K562 treated with DMSO at 1 percent for 4 hours (cell line): ENCODE results near the gene NCKIPSD. TPM values are rescaled to one million over a fixed set of nuclear protein-coding genes. Genes with fewer than 3 reads are reported as not detected.

ENCODE experiments used
- total RNA-seq: library from RNA; unstranded; fragments of 300-600 nt; gene quantifications from 2 replicates; pipeline ENCODE4 v1.2.3, GENCODE V29; 2022; ENCODE audit not compliant: insufficient read depth

Gene NCKIPSD
- total RNA-seq, result 15.1 and 16.3 TPM in 2 replicates

DNA sequence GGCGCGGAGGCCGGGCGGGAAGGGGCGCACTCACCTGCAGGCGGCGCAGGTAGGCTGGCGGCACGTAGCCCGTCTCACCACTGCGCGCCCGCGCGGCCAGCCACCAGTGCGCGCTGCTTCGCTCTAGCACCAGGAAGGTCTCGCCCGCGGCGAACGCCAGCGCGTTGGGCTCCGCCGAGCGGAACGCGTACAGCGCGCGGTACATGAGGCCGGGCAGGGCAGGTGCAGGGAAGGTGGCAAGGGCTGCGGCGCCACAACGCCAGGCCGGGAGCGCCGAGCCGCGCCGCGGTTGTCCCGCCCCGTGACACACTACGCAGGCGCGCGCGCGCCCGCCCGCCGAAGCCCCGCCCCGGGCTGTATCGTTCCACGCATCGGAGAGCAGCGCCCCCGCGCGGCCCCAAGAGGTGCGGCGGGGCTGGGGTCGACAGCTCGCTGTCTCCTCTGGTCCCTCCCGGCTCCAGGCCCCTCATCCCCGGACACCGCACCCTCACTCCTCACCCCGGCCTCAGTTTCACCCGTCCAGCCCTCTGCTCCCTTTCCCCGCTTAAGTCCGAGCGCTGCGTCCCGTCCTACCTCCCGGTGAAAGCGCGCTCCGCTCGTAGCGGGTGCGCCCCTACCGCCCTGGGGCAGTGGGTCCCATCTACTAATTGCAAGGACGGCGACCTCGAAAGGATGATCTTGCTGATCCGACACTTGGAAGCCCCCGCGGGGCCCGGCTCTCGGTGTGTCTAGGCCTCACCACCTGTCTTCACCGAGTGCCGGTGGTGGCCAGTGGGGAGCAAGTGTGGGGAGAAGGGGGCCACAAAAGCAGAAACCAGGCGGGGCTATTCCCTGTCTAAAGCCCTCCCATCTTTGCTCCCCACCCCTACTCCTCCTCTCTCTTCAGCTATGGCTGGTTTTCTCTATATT is at the start of gene NCKIPSD:
Gene NCKIPSD (minus strand): TSS at position 313 of the 909 bp plus-strand sequence. CDS start 108 bp downstream, at position 205.

DNA sequence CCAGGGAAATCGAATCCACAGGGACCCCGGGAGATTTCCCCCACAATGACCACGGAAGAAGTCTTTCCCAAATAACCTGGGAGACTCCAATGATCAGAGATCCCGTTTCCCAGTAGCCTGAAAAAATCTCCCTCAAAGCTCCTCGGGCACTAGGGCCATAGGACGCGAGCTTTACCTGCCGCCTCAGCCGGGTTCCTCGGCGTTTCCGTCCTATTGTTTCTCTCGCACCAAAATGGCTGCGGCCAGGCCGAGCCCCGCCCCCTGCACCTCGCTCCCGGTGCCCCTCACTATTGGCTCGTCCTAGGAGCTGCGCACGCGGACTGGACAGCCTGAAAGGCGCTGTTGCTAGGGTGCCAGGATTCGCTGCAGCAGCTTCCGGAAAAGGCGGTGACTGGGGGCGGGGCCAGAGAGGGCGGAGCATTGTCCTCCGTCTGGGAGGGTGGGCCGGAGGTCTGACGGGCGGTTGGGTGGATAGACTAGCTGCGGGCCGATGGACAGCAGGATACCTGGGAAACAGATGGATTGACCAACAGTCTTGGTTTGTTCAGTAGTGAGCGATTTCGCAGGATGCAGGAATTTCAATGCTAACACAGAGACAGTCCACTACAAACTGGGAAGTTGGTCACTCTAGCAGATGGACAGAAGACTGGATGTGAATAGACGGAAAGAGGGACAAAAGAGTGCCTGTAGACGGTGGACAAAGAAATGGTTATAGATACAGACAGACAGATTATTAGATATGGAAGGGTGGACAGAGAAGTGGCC is 31.4 kb upstream of the NCKIPSD start, which contains the start of gene IP6K2:
Gene IP6K2 (minus strand): TSS at position 240 of the 765 bp plus-strand sequence. CDS start 21,930 bp downstream, outside the sequence.

GRCh38 chr3:48662753-48663488 is 22.8 kb downstream of the NCKIPSD start, which contains the start of gene CELSR3:
TSS of gene CELSR3 (minus strand) at chr3:48662886. CDS start at chr3:48662634, 252 bp downstream.

DNA sequence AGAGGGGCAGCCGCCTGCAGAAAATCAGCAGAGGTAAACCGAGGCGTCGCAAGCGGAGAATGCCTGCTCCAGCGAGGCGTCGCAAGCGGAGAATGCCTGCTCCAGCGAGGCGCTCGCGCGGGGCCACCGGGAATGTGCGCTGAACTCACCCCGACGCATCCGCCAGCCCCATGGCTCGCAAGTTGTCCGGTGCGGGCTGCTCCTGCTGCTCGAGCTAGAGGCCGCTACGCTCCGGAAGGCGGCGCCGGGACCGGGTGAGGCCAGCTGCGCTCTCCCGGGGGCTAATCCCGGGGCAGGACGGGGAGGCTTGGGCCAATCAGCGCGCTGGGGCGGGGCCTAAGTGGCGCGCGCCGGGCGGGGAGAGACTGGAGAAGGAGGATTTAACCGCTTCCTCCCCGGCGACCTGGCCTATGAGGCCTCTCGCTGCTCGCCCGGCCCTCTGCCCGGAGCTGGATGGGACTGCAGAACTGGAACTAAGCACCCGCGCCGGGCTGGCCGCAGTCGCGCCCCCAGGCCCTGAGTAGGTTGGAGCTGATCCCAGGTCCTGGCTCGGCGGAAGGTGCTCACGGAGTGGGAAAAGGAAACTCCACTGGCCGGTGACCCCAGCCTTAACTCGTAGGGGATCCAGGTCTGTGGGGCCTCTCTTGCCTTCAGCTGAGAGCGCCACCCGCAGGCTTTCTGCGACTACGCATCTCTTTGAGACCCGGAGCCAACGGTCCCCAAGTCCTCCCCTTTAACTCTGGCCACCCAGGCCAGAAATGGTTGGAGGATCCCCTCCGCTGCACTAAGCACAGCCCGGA is 50.3 kb downstream of the NCKIPSD start, which contains the start of gene SLC26A6:
Gene SLC26A6 (minus strand): TSS at position 240 of the 800 bp plus-strand sequence. CDS start 68 bp downstream, at position 172.

Other genes with a start within 250 kb of the NCKIPSD start
- gene CCDC51, start 245.8 kb downstream of the NCKIPSD start, total RNA-seq, result 5.9 and 8.3 TPM in 2 replicates
- 174 and 181 TPM in 2 replicates for gene TMA7, start 245.7 kb downstream of the NCKIPSD start, total RNA-seq
- gene ATRIP, start 239.2 kb downstream of the NCKIPSD start, total RNA-seq, result 5.6 and 11.9 TPM in 2 replicates
- gene SHISA5, start 181.7 kb downstream of the NCKIPSD start, total RNA-seq, result 95.9 and 97.3 TPM in 2 replicates
- gene PFKFB4, start 129.1 kb downstream of the NCKIPSD start, total RNA-seq, result 7.0 and 11.4 TPM in 2 replicates
- gene UCN2, start 122.1 kb downstream of the NCKIPSD start, total RNA-seq, result not detected in 2 replicates
- gene COL7A1, start 90.6 kb downstream of the NCKIPSD start, total RNA-seq, result 0.29 and 1.1 TPM in 2 replicates
- 263 and 293 TPM in 2 replicates for gene UQCRC1, start 76.3 kb downstream of the NCKIPSD start, total RNA-seq
- gene TMEM89, start 64.1 kb downstream of the NCKIPSD start, total RNA-seq, result not detected in 2 replicates
- 20.0 and 23.7 TPM in 2 replicates for gene SLC26A6, start 50.5 kb downstream of the NCKIPSD start, total RNA-seq
- 1.7 and 4.0 TPM in 2 replicates for gene CELSR3, start 23.0 kb downstream of the NCKIPSD start, total RNA-seq
- 54.9 and 65.4 TPM in 2 replicates for gene IP6K2, start 31.3 kb upstream of the NCKIPSD start, total RNA-seq
- gene PRKAR2A, start 162.0 kb upstream of the NCKIPSD start, total RNA-seq, result 52.0 and 68.7 TPM in 2 replicates
- 12.9 and 15.3 TPM in 2 replicates for gene SLC25A20, start 213.0 kb upstream of the NCKIPSD start, total RNA-seq
- 56.2 and 77.4 TPM in 2 replicates for gene ARIH2, start 232.9 kb upstream of the NCKIPSD start, total RNA-seq